Adipose tissue (tissue), 3 donors: Measurements from ENCODE around the gene KIF6. TPM values are rescaled to one million over a fixed set of nuclear protein-coding genes. Genes with fewer than 3 reads are reported as not detected.

Experiments
- H3K27ac ChIP-seq: one replicate; pipeline ENCODE4 v1.5.1; 2013; ENCODE audit warnings: low read depth, low read length
- WGBS, 3 donors: extraction: QIAGEN DNeasy Blood & Tissue Kit; methylation state at CpG; one replicate each; pipeline ENCODE4 v1.1.7; 2013; 5-methylcytosine and 5-hydroxymethylcytosine counted together
- polyA plus RNA-seq, 3 donors: library from polyadenylated mRNA; stranded (reverse); fragments of 200-250 nt; gene quantifications; one replicate each; pipeline ENCODE4 v1.2.3, GENCODE V29; 2013
- donor health status: healthy with polysubstance abuse.
- donor health status: Bipolar disorder and iron deficiency.
- donor health status: healthy.

The KIF6 gene, protein sequence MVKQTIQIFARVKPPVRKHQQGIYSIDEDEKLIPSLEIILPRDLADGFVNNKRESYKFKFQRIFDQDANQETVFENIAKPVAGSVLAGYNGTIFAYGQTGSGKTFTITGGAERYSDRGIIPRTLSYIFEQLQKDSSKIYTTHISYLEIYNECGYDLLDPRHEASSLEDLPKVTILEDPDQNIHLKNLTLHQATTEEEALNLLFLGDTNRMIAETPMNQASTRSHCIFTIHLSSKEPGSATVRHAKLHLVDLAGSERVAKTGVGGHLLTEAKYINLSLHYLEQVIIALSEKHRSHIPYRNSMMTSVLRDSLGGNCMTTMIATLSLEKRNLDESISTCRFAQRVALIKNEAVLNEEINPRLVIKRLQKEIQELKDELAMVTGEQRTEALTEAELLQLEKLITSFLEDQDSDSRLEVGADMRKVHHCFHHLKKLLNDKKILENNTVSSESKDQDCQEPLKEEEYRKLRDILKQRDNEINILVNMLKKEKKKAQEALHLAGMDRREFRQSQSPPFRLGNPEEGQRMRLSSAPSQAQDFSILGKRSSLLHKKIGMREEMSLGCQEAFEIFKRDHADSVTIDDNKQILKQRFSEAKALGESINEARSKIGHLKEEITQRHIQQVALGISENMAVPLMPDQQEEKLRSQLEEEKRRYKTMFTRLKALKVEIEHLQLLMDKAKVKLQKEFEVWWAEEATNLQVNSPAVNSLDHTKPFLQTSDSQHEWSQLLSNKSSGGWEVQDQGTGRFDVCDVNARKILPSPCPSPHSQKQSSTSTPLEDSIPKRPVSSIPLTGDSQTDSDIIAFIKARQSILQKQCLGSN
- under 1 TPM in 2 of 3 donors, not detected in 1; 0.10 to 0.31 TPM for polyA plus RNA-seq

DNA sequence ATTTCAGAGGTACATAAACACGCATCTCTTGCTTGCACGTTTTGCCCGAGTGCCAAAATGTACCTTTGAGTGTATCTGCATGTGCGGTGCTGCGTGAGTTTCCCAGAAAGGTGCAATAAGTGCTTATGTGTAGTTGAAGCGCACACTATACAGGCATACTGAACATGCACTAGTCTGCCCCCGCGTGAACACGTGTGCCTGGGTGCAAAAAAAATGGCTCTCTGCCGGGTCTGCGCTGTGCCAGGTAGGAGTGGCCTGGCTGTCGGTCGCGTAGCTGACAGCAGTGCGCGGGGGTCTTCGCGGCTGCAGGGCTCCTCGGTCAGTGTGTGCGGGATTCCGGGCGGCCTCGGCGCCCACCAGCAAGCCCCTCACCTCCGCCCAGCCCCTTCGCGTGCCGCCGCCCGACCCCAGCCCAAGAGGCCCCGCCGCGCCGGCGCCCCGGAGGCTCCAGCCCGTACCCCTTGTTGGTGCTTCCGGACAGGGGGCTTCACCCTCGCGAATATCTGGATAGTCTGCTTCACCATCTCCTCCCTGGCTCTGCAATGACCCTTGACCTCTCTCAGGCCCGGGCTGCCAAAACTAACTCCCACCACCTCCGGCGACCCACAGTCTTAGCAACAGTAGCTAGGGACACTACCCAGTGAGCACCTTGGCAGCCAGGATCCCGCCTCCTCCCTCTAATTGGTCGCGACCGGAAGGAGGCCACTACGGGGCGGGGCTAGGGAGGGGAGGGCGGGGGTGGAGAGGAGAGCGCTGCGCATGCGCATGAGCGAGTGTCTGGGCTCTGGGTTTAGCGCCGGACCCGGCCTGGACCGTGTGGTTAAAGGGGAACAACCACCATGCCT, at the start of gene KIF6:
TSS of gene KIF6 (minus strand) at position 622 of the 845 bp plus-strand sequence. CDS start at position 524, 98 bp downstream.
- no peak within 1 kb of the TSS for H3K27ac ChIP-seq
- 3 to 4% (median 4%) methylated on average over 45 to 58 of the region's 58 CpGs for whole genome bisulfite sequencing, 3 donors

DNA sequence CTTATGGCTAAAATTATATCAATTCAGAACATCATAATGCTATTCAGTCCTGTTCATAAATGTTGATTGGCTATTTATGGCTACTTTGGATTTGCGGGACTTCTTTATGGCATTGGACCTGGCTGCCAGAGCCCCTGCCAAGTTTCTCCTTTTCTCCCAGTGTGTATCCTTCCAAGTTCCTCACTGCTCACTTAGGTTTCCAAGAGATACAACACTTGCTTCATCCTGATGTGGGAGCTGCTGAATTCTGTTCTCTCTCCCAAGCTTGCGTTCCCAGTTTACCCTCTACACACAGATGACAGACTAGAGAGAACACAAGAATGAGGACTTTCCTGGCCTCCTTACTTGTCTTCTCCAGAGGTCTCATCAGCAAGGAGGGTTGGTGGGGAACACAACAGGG, 48.6 kb upstream of the KIF6 start:
- no peak overlapping the region for H3K27ac ChIP-seq
- 80 to 98% (median 94%) methylated on average over 2 of the region's 2 CpGs for WGBS, 3 donors

DNA sequence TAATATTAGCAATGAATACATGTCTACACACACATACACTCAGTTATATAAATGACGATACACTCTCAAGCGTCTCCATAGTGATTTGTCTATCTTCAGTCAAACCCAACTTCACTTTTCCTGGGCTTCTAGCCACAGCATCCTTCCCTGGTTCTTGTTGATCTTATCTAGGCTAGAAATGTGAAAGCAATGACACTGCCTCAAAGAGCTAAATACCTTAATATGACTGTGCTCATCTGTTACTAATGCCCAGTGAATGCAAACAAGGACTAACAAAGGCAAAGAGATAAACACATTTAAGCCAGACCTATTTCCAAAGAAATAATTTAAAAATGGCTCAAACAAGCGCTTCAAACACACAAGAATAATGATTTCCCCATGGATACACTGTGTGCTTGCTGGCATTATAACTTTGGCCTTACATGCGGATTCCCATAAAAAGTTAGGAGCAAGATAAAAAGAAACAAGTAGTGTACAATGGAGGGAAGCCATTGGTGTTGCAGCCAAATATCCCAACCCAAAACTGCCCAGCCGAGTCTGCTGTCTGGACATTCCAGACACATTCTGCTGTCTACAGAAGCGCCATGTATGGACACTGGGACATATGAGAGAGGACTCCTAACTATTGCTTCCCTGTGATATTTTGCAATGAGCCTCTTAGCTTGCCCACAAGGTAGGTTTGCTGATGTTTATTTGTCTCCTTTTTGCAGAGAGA, 47.5 kb upstream of the KIF6 start:
- WGBS, 3 donors = 67 to 92% (median 70%) methylated on average over 6 of the region's 6 CpGs
- H3K27ac ChIP-seq = no peak overlapping the region

DNA sequence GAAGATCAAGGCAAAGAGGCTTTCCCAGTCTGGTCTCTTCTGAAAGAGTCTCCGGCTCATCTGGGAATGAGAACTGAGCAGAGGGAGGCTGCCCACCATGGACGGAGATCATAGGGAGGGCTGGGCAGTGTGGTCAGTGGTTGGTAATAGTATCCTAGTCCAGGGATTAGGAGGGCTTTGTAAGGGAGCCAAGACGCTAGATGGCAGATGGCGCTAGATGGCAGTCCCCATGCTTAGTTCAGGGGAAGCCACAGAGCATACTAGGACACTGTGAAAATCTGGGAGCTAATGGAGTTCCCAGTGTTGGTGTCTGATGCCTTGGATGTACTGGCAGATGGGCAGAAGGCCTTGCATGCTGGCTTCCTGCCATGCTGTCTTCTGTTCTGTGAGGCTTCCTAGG, 45.2 kb upstream of the KIF6 start:
- no peak overlapping the region for H3K27ac ChIP-seq
- 97% methylated on average over 4 of the region's 4 CpGs for WGBS, 3 donors

DNA sequence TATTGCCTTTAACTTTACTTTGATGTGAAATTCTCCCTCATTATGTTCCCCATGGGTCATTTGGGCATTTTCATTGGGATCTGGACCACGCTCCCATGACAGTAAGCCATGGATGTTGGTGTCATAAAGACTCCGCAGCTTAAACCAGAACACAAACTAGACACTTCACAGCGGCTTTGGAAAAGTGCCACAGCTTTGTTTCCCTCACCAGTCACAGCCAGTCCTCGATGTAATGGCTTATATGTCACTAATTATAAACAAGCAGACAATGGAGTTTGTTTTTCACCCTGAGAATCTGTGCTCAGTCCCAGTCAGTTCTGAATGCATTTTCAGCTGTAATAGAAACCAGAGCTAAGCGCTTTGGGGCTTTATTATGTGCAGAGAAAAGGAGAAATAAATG, 43.8 kb upstream of the KIF6 start:
- no peak overlapping the region for H3K27ac ChIP-seq
- WGBS, 3 donors = 70 to 81% (median 76%) methylated on average over 5 of the region's 5 CpGs

DNA sequence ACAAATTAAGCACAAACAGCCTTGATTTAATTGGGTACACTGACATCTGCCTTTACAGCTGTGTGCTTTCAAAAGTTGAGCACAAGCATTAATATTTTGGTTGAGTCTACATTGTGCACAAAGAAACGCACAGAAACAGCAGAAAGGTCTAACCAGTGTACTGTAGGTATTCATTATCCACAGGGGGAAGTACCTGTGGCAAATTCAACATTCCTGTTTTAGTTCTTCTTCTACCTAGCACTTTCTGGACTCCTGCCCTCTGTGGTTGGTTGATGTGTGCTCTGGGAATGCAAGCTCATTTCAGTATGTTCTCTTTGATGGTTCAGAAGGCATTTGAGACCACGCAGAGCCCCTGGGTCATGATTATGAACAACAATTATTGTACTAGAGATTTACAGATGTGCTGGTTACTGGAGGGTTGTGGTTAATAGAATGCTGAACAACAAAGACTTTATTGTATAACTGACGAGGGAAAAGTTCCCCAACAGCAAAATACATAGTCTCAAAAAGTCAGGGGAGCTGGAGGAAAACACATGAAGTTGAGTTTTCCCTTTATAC, 40.4 kb upstream of the KIF6 start:
- H3K27ac ChIP-seq = no peak overlapping the region
- 75 to 84% (median 76%) methylated on average over 3 of the region's 3 CpGs for WGBS, 3 donors

DNA sequence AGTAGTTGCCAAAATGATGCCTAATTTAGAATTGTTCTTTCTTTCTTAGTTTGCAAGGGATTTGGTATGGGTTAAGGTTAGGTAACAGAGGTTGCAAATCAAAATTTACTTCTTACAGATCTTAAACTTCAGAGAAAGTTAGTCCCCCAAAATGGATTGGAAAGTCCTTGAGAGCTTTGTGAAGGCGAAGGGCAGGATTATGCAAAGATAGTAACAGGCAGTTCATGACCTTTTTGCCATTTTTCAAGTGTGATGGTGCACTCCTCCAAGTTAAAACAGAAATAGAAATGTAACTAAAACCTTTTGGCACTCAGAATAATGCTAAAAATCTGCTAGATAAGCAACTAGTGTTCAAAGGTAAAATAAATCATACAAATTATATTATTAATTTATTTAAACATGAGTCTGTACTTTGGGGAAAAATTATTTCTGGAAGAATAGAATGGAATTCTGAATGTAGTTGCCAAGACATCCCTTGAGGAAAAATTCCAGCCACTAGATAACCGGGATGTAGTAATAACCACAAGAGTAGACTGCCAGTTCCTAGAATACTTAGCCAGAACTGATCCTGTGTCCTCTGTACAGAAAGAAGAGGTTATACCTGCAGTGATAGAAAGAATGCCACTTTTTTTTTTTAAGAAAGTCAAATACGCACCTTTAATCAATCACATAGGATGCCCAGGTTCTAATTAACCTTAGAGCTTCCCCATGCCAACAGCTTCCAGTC, 35.2 kb upstream of the KIF6 start:
- WGBS, 3 donors = 51 to 80% (median 61%) methylated on average over 3 of the region's 3 CpGs
- no peak overlapping the region for H3K27ac ChIP-seq

DNA sequence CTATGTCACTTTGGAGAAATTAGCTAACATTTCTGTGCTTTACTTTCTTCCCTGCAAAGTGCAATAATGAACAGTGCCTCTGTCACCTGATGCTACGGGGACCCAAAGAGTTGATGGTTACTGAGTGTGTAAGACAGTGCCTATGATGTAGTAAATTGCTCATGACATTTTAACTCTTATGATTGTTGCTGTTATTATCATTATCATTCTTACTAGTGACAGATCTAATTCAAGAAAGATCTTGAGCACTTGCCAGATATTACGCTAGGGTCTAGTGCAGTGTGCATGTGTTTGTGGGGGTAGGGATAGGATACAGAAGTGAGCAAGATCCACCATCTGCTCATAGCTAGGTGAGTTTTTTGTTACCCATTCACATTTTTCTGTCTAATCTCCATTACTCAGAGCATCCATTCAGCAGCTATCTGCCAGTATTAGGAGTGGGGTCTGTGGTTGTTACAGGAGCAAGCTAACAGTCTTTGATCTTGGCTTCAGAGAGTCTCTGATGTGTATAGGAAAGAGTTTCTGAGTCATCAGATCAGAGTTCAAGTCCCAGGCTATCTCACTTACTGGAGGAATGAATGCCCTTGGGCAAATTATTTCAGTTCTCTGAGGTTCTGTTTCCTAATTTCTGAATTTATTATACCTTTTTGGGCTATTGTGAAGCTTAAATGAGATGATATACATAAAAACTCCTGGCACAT, 33.8 kb upstream of the KIF6 start:
- 88 to 95% (median 89%) methylated on average over 2 of the region's 2 CpGs for WGBS, 3 donors
- no peak overlapping the region for H3K27ac ChIP-seq

DNA sequence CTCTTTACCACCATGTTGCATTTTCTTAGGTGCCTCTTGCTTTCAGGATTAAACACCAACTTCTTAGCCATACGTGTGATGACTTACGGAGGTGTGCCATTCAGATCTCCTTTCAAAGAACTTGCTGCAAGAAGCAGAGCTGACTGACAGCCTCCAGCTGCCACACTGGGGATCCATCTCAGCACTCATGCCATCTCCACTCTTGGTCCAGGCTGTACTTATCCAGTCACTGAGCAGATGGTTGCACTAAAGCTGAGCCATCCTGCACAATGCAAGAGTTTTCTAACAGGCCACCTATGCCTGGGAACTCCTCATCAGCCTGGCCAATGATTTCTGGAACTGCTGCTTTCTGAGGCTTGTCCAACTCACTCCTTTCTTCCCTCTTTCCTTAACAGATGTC, 31.4 kb upstream of the KIF6 start:
- no peak overlapping the region for H3K27ac ChIP-seq
- 92 to 98% (median 96%) methylated on average over 2 of the region's 2 CpGs for WGBS, 3 donors

DNA sequence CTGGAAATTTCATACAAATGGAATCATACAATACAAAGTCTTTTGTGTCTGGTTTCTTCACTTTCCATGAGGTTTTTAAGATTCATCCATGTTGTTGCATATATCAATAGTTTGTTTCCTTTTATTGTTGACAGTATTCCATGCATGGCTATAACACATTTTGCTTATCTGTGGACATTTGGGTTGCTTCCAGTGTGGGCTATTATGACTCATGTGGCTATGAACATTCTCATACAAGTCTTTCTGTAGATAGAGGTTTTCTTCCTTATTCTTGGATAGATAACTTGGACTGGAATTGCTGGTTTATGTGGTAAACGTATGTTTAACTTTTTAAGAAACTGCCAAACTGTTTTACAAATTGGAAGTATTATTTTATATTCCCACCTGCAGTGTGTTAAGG, 30.0 kb upstream of the KIF6 start:
- no peak overlapping the region for H3K27ac ChIP-seq
- 37 to 77% (median 70%) methylated on average over 1 of the region's 1 CpG for WGBS, 3 donors

DNA sequence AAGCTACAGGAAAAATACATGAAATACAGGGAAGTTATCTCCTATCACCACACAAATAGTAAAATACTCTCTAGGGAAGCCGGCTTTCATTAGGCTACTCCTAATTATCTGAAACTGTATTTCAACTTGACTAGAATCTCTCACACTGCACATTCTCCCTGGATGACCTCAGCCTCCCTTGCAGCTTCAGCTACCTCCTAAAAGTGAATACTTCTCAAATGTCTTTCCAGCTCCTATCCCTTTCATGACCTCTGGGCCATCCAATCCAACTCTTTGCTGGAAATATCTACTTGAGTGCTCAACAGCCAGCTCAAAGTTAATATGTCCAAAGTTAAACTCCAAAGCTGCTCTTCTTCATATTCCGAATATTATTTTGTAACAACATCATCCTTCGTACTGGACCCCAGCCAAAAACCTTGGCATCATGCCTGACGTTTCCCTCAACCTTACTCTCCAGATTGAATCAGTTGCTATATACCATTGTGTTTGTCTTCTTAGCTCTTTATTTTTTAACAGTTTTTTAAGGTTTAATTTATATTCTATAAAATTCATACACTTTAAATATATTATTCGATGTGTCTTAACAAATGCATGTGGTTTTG, 29.4 kb upstream of the KIF6 start:
- H3K27ac ChIP-seq = no peak overlapping the region
- WGBS, 3 donors = 52 to 75% (median 61%) methylated on average over 5 of the region's 5 CpGs

DNA sequence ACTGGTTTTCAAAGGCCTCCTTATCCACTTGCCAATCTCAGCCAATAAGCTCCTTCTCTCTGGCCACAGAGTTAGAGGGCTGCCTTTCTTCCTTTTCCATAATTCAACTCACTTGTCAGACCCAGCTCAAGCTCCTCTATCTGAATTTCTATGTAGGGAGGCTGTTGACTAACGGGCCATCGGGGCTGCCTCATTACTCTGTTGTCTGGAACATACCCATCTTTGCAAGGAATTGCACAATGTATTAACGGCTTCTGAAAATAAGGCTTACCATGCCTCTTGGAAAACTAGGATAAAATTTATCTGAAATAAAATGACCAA, 28.5 kb upstream of the KIF6 start:
- 21 to 83% (median 26%) methylated on average over 3 of the region's 3 CpGs for WGBS, 3 donors
- no peak overlapping the region for H3K27ac ChIP-seq

DNA sequence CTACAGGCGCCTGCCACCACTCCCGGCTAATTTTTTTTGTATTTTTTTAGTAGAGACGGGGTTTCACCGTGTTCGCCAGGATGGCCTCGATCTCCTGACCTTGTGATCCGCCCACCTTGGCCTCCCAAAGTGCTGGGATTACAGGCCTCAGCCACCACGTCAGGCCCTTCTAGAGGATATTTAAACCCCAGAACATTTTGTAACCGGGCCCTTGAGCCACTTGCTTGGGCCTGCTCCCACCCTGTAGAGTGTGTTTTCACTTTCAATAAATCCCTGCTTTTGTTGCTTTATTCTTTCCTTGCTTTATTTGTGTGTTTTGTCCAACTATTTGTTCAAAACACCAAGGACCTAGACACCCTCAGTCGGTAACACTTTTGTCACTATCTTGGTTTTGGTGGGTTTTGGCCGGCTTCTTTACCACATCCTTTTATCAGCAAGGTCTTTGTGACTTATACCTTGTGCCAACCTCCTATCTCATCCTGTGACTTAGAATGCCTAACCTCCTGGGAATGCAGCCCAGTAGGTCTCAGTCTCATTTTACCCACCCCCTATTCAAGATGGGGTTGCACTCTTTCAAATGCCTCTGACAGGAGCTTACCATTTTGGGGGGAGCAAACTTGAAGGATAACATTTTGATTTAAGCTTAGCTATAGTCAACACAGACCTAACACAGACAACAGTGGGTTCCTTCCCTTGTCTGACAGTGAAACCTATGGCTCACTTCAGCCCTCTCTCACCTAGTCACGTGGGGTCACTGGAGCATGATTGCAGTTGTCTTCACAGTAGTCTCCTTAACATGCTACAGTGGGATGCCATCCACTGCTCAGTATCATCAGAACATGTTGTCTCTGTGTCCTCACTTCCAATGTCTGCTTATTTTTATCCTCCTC, 27.9 kb upstream of the KIF6 start:
- no peak overlapping the region for H3K27ac ChIP-seq
- WGBS, 3 donors = 85 to 88% (median 87%) methylated on average over 12 of the region's 12 CpGs

DNA sequence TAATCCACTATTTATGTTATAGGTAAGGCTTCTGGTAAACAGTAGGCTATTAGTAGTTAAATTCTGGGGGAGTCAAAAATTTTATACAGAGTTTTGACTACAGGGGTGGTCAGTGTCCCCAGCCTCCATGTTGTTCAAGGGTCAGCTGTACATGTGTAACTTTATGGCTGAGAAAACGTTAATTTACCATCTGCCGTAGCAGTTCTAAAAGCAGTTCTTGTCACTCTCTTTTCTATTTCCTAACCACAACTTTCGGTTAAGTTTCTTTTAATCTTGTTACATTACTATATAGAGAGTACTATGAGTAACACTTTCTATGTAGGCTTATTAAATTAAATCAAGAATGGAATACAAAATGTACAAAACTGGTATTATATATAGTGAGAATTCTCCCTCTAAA, 21.6 kb upstream of the KIF6 start:
- WGBS, 3 donors = 87 to 93% (median 91%) methylated on average over 3 of the region's 3 CpGs
- H3K27ac ChIP-seq = no peak overlapping the region

DNA sequence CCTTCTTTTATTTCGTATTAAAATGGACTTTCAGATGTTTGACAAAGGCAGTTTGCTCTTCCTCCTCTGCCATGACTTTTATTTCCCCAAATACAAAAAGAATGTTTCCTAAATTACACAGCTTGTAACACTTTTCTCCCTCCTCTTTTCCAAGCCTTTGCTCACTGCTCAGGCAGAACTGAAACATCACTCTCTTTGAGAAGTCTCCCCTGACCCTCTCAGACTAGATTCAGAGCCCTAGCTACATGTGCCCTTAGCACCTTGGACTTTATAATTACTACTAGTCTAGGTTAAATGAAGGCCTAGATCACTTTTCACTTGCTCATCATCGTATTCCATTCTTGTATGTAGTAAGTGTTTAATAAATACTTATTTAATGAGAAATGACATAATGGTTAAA, 8.5 kb upstream of the KIF6 start:
- H3K27ac ChIP-seq = no peak overlapping the region
- 54 to 90% (median 73%) methylated on average over 2 of the region's 2 CpGs for WGBS, 3 donors

DNA sequence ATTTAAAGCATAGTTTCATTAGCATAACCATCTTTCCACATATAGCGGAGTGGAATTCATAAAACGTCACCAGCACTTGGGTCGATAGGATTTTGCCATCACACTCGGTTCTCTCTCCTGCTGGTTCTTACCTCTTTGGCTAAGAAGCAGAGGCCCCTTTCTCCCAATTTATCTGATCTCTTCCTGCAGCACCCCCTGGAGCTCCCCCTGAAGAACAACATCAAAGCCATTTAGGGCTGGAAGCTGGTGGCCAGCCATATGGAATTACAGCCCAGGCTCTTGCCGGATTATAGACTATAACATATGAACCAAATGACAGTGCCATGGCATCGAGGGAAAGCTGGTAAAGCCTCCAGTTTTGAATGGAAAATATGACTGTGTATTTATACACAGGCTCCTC, 6.4 kb upstream of the KIF6 start:
- H3K27ac ChIP-seq = no peak overlapping the region
- 80 to 86% (median 84%) methylated on average over 6 of the region's 6 CpGs for WGBS, 3 donors
